Activated CD4-positive, alpha-beta T cell treated with anti-CD3 and anti-CD28 coated beads, Interleukin-2, Interleukin-6, amounts not matched to agents 100 ng/mL and 50 ng/mL, durations not matched to agents 16 hours and 8 hours (primary cell): ENCODE data around the gene OR10G4.
"Not testable (repeated sequence)": the region's sequence is repeated elsewhere in the genome, so short reads cannot be mapped to it uniquely, and the experiment has no call there.

Experiments
- DNase-seq: peaks from one replicate; pipeline ENCODE4 v3.0.0-alpha.2; 2020

OR10G4 gene, protein sequence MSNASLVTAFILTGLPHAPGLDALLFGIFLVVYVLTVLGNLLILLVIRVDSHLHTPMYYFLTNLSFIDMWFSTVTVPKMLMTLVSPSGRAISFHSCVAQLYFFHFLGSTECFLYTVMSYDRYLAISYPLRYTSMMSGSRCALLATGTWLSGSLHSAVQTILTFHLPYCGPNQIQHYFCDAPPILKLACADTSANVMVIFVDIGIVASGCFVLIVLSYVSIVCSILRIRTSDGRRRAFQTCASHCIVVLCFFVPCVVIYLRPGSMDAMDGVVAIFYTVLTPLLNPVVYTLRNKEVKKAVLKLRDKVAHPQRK

DNA sequence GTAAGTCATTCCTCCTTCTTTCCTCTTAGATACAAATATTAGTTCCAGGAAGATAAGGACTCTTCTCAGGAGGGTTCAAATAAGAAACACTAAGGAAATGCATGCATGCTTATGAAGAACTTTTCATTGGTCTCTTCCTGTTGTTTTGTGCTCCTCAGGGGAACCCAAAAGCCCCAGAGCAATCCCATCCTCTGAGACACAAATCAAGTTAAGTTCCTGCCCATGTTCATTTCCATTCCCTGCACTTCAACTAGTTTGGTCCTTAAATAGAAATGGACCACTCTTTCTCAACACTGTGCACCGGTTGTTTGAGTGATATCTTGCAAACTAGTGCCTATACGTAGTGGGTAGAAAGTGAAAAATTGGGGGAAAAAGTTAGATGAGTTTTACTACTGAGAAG is at the start of gene OR10G4:
Gene OR10G4, plus strand, starts transcription at position 301 of the 400 bp plus-strand sequence. CDS start 2,578 bp downstream, outside the sequence.
- no peak for DNase-seq

DNA sequence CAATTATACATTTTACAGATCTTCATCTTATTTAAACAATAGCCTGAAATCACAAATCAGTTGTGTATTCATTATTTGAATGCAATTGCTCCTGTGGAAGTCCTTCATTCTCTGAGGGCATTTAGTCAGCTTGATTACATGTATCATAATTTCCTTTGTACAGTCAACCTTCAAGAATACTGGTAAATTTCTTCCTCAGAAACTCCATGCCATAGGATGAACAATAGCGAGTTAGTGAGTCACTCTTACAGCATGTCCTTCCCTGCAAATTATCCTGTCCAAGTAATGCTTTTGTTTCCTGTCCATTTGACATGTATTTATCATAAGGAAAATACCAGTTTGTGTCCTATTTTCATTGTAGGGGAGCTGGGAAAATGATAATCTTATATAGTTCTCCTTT is 39.0 kb upstream of the OR10G4 start:
- no peak for DNase-seq

DNA sequence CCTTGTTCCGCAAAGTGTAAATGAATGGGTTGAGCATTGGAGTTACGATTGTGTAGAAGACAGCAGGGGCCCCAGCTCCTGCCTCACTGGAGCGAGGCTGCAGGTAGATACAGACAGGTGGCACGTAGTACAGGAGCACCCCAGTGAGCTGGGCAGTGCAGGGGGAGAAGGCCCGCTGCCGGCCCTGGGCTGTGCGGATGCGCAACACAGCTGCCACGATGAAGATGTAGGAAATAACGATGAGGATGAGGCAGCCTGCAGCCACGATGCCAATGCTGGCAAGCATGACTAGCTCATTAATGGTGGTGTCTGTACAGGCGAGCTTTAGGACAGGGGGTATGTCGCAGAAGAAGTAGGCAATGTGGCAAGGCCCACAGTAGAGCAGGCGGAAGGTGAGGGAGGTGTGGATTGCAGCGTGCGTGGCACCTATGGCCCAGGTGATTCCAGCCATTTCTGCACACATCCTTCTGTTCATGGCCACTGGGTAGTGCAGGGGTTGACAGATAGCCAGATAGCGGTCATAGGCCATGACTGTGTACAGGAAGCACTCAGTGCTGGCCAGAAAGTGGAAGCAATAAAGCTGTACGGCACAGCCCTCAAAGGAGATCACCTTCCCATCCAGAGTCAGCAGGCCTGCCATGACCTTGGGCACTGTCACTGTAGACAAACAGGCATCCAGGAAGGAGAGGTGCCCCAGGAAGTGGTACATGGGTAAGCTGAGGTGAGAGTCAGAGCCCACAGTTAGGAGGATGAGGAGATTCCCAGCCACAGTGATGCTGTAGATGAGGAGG is 35.8 kb upstream of the OR10G4 start:
- DNase-seq: peak; percentile 0

DNA sequence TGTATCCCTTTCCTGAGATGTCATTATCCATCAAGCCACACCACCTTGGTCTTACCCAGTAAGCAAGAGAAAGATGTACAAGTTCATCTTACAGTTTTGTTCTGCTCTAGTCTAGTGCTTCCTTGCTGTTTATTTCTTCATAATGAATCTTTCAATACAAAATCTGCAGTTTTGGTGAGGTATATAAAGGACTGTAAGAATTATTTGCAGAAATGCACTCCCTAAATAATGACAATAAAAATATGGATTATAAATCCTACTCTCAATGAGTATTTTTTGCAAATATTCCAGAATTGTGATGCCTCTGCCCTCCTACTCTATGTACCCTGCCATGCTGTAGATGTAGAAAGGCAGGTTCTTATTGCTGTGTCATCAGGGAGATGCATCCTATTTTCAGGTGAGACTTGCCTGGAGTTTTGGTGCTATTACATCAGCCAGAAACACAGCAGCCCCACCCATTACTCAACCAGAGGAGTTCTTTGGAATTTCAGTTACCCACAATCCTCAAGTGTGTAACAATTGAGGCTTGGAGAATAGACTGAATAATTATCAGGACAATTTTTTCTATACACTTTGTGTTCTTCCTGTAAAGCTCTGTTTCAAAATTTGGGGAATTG is 35.0 kb upstream of the OR10G4 start, which contains the start of gene OR10S1:
Gene OR10S1, minus strand, starts transcription at position 51 of the 617 bp plus-strand sequence. CDS start 117 bp downstream, outside the sequence.
- no peak for DNase-seq

DNA sequence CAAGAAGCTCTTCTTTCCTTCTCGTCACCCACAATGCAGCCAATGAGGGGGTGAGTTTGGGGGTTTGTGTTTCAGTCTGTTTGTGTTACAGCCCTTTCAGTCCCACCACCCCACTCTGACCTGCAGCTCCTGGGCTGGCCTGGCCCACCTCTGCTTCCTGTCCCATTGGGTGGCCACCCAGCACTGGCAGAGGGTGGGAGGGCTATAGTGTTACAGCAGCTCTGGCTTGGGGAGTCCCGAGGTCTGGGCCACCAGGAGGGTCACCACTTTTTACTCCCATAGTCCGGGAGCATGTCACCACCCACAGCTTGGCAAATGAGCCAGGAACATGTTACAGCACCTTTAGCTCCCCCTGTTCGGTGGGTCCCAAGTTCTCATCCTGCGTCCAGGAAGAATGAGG is 33.5 kb upstream of the OR10G4 start:
- no peak for DNase-seq

DNA sequence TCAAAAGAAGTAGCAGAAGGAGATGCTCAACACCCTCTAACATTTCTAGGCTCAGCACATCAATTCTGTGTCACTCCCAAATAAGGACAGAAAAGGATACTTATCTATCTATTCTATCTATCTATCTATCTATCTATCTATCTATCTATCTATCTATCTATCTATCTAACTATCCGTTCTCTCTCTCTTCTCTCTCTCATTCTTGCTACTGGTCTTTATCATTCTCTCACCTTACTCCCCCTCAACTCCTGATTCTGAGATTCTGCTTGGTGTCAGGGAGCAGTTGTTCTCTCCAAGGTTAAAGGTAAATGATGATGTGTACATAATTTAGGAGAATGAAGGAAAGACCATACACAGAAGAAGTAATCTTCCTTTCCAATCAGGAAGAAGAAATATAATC is 17.7 kb upstream of the OR10G4 start, which contains the start of gene OR10G6:
Gene OR10G6, minus strand, starts transcription at position 43 of the 400 bp plus-strand sequence. Its CDS starts 0 bp downstream, at position 43.
- DNase-seq: no peak

DNA sequence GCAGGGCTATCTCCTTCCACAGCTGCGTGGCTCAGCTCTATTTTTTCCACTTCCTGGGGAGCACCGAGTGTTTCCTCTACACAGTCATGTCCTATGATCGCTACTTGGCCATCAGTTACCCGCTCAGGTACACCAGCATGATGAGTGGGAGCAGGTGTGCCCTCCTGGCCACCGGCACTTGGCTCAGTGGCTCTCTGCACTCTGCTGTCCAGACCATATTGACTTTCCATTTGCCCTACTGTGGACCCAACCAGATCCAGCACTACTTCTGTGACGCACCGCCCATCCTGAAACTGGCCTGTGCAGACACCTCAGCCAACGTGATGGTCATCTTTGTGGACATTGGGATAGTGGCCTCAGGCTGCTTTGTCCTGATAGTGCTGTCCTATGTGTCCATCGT is 3.0 kb downstream of the OR10G4 start:
- DNase-seq: not testable (repeated sequence)

DNA sequence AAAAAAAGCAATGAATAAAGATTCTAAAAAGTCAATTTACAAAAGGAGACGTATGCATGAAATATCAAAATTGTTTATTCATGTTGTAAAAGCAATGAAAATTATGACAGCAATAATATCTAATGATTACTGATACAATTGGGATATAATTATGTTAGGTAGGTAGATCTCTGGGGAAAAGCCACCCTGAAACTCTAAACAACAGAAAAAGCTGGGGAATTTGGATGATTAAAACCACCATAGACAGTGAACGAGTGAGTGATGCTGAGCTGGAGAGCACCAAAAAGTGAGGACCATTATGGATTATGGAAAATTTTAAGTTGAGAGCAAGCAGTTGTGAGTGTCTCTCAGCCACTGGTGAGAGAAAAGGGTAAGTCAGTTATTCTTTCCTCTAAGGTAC is 13.7 kb downstream of the OR10G4 start, which contains the start of gene OR10G8:
Gene OR10G8, plus strand, starts transcription at position 301 of the 400 bp plus-strand sequence. CDS start 2,825 bp downstream, outside the sequence.
- no peak for DNase-seq

DNA sequence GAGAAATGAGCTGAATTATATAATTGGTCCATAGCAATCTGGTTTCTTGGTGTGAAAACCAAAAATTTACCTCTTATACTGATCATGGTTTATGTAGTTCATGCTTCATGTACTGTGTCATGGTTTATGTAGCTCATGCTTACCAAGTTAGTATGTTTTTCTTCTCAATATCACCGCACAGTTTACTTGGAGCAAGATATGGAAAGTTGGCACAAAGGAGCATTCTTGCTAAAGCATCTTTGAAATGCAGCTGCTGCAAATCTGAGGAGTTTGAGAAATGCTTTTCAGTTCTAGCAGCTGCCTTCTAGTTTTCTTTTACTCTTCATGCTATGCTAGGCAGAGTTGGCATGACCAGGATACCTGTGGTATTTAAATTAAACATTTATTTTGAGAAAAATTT is 23.9 kb downstream of the OR10G4 start:
- DNase-seq: no peak

DNA sequence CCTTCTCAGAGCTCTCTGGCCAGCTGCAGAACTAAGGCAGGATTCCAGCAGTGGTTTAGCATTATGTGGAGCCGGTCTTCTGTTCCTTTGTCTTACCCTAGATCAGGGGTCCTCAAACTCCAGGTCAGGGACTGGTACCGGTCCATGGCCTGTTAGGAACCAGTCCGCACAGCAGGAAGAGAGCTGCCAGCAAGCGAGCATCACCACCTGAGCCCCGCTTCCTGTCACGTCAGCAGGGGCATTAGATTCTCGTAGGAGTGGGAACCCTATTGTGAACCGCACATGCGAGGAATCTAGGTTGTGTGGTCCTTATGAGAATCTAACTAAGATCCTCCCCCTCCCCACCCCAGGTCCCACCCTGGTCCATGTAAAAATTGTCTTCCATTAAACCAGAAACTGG is 26.8 kb downstream of the OR10G4 start:
- DNase-seq: no peak

DNA sequence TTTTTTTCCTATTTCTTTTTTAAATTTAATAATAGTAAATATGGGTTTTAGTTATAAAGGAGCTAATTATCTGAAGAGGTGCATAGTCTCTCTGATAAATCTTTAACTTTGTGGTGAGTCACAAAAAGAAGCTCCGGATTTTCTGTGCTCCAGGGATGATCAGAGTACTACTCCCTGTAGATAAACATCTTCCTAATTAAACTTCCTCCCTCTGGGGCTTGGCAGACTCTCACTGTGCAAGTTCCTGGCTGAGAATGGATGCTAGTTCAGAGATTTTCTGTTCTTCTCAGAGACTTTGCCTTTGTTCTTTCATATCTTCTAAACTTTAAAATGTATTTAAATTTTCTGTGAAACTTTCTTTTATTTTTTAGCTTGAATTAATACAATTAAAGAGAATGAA is 28.5 kb downstream of the OR10G4 start, which contains the start of gene OR10G7:
Gene OR10G7, minus strand, starts transcription at position 72 of the 400 bp plus-strand sequence. CDS start 2,324 bp downstream, outside the sequence.
- DNase-seq: no peak

DNA sequence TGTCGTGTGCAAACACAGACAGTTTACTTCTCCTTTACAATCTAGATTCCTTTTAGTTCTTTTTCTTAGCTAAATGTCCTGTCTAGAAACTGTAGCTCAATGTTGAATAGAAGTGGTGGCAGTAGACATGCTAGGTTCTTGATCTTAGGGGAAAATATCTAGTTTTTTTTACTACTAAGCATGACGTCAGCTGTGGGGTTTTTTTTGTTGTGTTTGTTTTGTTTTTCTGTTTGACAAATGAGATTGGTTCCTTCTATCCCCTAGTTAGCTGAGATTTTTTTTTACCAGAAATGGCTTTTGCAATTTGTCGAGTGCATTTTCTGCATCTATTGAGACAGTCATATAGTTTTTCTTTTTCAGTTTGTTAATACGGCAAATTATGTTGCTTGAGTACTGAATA is 30.6 kb downstream of the OR10G4 start:
- DNase-seq: no peak

DNA sequence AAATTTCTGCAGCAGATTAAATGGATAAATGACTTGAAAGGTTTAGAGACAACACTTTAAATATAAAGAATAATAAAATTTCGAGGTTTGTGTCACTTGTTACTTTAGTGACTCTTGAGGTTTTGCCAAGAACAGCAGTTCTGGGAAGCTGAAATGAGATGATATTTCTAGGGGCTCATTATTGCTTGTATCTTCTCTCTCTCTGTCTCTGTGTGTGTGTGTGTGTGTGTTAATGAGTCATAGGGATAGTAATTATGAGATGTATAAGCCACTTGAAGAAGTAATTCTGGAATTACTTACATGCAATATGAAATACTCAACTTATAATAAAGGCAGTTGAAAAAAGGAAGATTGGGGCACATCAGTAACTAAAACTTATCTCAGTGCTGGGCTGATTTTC is 38.0 kb downstream of the OR10G4 start:
- peak; percentile 58 for DNase-seq

DNA sequence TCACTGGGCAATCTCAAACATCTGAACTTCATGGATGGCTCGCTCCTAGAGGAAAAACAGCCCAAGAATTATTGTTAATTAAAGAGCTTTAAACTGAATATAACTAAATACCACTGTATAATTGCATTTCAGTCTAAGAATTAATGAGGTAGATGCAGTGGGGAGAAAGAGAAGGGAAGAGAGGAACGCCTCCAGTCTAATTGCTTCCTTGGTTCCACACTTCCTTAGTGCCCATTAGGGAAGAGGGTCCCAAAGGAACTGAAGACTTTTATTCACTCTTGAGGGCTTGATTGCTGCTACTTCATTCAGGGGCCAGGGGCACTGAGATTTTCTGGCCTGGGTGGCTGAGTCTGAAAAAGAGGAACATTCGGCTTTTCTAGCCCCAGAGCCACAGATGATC is 40.2 kb downstream of the OR10G4 start:
- DNase-seq: no peak
